Esophagus squamous epithelium (tissue), 5 donors: ENCODE data around the gene USH1G. TPM values are rescaled to one million over a fixed set of nuclear protein-coding genes. Genes with fewer than 3 reads are reported as not detected.
"Not testable (repeated sequence)": the region's sequence is repeated elsewhere in the genome, so short reads cannot be mapped to it uniquely, and the experiment has no call there.

Experiments used
- DNase-seq: peaks from one replicate; lab custom pipeline; 2025; lab: John Stamatoyannopoulos, UW
- H3K27ac ChIP-seq, 4 donors: fragments of 200-600 bp; sonication (generic); one replicate each; pipeline ENCODE4 v1.5.1; 2016 to 2019; ENCODE audit warnings: mild to moderate bottlenecking in 1 of 4
- H3K27me3 ChIP-seq, 4 donors: fragments of 200-600 bp; sonication (generic); 1 replicate in 3 of 4; 2 replicates in 1 of 4; pipeline versions ENCODE4 v1.5.1 to v1.6.0; 2017 to 2021; ENCODE audit warnings: antibody characterized with exemption in 1 of 4
- H3K36me3 ChIP-seq, 3 donors: fragments of 200-600 bp; sonication (generic); one replicate each; pipeline ENCODE4 v1.5.1; 2016 to 2019
- H3K4me1 ChIP-seq, 3 donors: fragments of 200-600 bp; sonication (generic); one replicate each; pipeline ENCODE4 v1.5.1; 2017 to 2019
- H3K4me3 ChIP-seq, 4 donors: fragments of 200-600 bp; sonication (generic); 1 replicate in 3 of 4; 2 replicates in 1 of 4; pipeline ENCODE4 v1.5.1; 2016 to 2019; ENCODE audit warnings: mild to moderate bottlenecking in 2 of 4, moderate library complexity in 1 of 4
- H3K9me3 ChIP-seq, 3 donors: fragments of 200-600 bp; sonication (generic); one replicate each; pipeline ENCODE4 v1.5.1; 2016 to 2019
- POLR2A ChIP-seq, 4 donors: fragments of 450-650 bp; IDR thresholded peaks; one replicate each; pipeline ENCODE4 v1.6.1; 2017; ENCODE audit warnings: antibody characterized with exemption in 4 of 4, mild to moderate bottlenecking in 4 of 4, moderate library complexity in 3 of 4
- WGBS, 2 donors: methylation state at CpG; one replicate each; pipeline ENCODE4 v1.1.5; 2018; 5-methylcytosine and 5-hydroxymethylcytosine counted together
- intact Hi-C: fragments of 100-400 bp; cut with DNase I; formaldehyde crosslinking; loops from one replicate; pipeline ENCODE4 v1.15.0; 2022
- total RNA-seq, 4 donors: library from RNA; depleted of rRNA; stranded (reverse); fragments of >200 nt; gene quantifications; one replicate each; pipeline ENCODE4 v1.1.0, GENCODE V29; 2016
- TF ChIP-seq, protein P1 (sequence below), 6 experiments: fragments of 450-650 bp in 4 of 6; fragments of 200-600 bp in 2 of 6; sonication (generic) in 2 of 6; IDR thresholded peaks; one replicate each; pipeline ENCODE4 v1.5.1; 2016 to 2019; ENCODE audit warnings: antibody characterized with exemption in 6 of 6, mild to moderate bottlenecking in 4 of 6, moderate library complexity in 4 of 6
- donor health status: DM: yes; HTN: yes; CAD: no.

USH1G gene
- total RNA-seq, 4 donors from 2014 or later = 2.9 to 12.1 (median 6.7) TPM

DNA sequence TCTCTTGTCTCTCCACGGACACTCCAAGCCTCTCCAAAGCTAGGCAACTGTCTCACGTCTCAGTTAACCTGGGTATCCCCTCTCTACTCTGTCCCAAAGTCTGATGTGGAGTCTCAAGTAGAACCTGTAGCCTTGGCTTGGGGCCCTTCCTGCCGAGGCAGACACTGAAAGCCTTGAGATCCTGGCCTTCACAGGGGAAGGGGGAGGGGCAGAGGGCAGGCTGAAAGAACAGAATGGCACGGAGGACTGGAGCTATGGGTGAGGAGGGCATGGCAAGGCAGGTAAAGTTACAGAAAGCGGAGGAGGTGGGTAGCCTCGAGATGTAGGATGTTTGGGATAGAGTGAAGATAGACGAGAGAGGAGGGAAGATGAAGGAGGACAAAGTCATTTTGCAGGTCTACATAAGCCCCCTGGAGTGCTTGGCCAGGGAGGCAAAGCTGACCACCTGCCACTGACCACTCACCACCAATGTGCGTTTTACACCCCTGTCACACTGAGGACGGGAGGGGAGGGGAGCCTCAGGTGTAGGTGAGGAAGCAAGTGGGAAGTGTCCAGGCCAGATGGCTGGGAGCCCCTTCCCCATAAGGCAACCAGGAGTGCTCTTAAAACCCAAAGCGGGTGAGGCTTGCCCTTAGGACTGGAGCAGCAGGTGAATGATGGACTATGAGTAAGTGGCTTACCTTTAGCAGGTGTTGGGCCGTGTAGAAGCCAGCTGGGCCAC lies 51.5 kb downstream of the USH1G start:
- 79 to 82% methylated on average over 10 of the region's 11 CpGs for WGBS, 2 donors
- intact Hi-C loops = no loop called here
- peak overlapping the region in 2 of 4 donors; percentile 65 to 79 for H3K4me3 ChIP-seq

DNA sequence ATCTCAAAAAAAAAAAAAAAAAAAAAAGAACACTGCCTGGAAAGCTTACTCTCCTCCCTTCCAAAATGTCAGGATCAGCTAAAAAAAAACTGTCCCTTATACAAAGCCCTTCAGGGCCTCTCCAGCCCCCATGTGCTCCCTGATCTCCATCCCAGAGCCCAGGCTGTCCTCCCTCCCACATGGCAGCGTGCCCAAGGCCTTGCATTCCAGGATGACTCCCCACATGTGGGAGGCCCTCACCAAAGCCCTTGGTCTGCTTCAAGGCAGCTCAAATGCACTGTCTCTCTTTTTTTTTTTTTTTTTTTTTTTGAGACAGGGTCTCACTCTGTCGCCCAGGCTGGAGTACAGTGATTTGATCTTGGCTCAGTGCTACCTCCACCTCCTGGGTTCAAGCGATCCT lies 52.5 kb downstream of the USH1G start:
- Histone ChIP-seq H3K9me3 (no peaks in the 10 kb centered on the region), H3K27ac (no peak overlapping the region), H3K27me3 (no peaks in the 10 kb centered on the region), H3K4me1 (peaks cover 7 to 28% (median 18%) of the 10 kb centered on the region in 3 donors), H3K4me3 (no peak overlapping the region), H3K36me3 (peaks cover 0 to 12% (median 0%) of the 10 kb centered on the region in 3 donors)
- WGBS, 2 donors = 73 to 75% methylated on average over 2 to 3 of the region's 3 CpGs
- DNase-seq = no peak
- intact Hi-C loops = no loop called here
- TF ChIP-seq, protein P1, sequence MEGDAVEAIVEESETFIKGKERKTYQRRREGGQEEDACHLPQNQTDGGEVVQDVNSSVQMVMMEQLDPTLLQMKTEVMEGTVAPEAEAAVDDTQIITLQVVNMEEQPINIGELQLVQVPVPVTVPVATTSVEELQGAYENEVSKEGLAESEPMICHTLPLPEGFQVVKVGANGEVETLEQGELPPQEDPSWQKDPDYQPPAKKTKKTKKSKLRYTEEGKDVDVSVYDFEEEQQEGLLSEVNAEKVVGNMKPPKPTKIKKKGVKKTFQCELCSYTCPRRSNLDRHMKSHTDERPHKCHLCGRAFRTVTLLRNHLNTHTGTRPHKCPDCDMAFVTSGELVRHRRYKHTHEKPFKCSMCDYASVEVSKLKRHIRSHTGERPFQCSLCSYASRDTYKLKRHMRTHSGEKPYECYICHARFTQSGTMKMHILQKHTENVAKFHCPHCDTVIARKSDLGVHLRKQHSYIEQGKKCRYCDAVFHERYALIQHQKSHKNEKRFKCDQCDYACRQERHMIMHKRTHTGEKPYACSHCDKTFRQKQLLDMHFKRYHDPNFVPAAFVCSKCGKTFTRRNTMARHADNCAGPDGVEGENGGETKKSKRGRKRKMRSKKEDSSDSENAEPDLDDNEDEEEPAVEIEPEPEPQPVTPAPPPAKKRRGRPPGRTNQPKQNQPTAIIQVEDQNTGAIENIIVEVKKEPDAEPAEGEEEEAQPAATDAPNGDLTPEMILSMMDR (IDR thresholded peaks at IDR 0.05) = no peak
- TF ChIP-seq POLR2A (IDR thresholded peaks at IDR 0.05) = no peak

More for the DNA sequence above, 51.5 kb downstream of the USH1G start:
- peaks cover 0 to 5% (median 0%) of the 10 kb centered on the region in 3 donors for H3K36me3 ChIP-seq
- H3K27me3 ChIP-seq = no peaks in the 10 kb centered on the region
- no peak for DNase-seq
- peaks cover 7 to 28% (median 18%) of the 10 kb centered on the region in 3 donors for H3K4me1 ChIP-seq
- no peak overlapping the region for H3K27ac ChIP-seq
- H3K9me3 ChIP-seq = no peaks in the 10 kb centered on the region
- TF ChIP-seq, protein P1 (IDR thresholded peaks at IDR 0.05) = no peak
- TF ChIP-seq POLR2A (IDR thresholded peaks at IDR 0.05) = no peak

DNA sequence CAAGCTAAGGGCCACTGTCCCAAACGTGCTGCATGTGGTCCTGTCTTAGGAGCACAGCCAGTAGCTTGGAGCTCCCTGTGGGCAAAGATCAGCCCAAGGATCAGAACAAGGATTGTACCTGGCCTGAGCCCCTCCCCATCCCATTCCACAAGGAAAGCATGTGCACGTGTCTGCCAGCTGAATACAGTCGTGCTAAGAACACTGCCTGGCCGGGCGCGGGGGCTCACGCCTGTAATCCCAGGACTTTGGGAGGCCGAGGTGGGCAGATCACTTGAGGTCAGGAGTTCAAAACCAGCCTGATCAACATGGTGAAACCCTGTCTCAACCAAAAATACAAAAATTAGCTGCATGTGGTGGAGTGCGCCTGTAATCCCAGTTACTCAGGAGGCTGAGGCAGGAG lies 53.0 kb downstream of the USH1G start:
- H3K9me3 ChIP-seq, H3K27ac ChIP-seq, intact Hi-C loops, DNase-seq, H3K27me3 ChIP-seq, H3K4me3 ChIP-seq: not testable (repeated sequence)
- Histone ChIP-seq H3K36me3 (peaks cover 0 to 12% (median 0%) of the 10 kb centered on the region in 3 donors), H3K4me1 (peaks cover 7 to 28% (median 18%) of the 10 kb centered on the region in 3 donors)
- no CpG with 5 or more reads among the region's 9 CpGs for WGBS, 2 donors

DNA sequence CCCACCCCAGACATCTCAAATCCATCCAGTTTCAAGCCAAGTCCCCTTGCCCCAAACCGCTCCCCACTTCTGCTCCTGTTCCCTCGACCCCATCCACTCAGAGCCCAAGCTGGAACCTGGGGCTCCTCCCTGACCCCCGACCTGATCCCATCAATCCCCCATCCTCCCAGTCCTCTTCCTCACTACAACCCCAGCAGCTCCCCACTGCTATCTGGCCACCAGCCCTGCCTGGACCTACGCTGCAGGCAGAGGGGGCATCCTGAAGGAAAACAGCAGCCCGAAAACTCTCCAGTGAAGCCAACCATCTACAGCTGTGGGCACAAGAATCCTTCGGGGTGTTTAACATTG lies 54.2 kb downstream of the USH1G start:
- peaks cover 7 to 28% (median 17%) of the 10 kb centered on the region in 3 donors for H3K4me1 ChIP-seq
- H3K9me3 ChIP-seq = no peaks in the 10 kb centered on the region
- no peak overlapping the region for H3K4me3 ChIP-seq
- WGBS, 2 donors = 79 to 84% methylated on average over 5 to 6 of the region's 6 CpGs
- H3K27me3 ChIP-seq = no peaks in the 10 kb centered on the region
- DNase-seq = no peak
- intact Hi-C loops = no loop called here
- no peak overlapping the region for H3K27ac ChIP-seq
- peaks cover 0 to 20% (median 0%) of the 10 kb centered on the region in 3 donors for H3K36me3 ChIP-seq
- TF ChIP-seq POLR2A (IDR thresholded peaks at IDR 0.05) = no peak
- TF ChIP-seq, protein P1 (IDR thresholded peaks at IDR 0.05) = no peak

DNA sequence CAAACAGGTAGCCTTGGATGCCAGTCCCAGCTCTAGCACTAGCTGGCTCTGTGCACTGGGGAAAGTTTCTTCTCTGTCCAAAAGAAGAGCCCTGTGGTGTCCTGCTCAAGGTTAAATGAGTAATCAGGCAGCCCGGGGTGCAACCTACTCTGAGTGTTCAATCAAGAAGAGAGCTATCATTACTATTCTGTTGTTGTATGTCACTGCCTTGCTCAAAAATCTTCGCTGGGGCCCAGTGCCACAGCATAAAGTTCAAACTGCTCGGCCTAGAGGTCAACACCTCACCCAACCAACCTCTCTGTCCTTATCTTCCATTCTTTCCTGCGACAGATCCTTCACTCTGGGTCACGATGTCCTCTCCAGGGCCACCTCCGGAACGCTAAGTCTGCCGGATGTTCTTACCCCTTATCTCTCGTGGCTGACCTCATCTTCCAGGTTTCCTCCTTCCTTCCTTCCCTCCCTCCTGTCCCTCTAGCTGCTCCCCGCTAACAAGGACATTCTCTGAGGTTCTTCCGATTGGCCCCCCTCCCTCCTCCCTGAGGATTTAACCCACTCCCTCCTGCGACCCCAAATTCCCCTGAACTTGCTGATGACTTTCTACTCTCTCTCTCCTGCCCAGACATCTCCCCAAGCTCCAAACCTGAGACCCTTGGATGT lies 54.7 kb downstream of the USH1G start:
- no peak for TF ChIP-seq POLR2A (IDR thresholded peaks at IDR 0.05)
- TF ChIP-seq, protein P1 (IDR thresholded peaks at IDR 0.05) = no peak
- DNase-seq = no peak
- intact Hi-C loops = no loop called here
- peaks cover 7 to 24% (median 15%) of the 10 kb centered on the region in 3 donors for H3K4me1 ChIP-seq
- H3K27me3 ChIP-seq = peaks cover 0 to 1% (median 0%) of the 10 kb centered on the region in 4 donors
- H3K4me3 ChIP-seq = no peak overlapping the region
- WGBS, 2 donors = 81 to 82% methylated on average over 11 to 12 of the region's 12 CpGs
- H3K36me3 ChIP-seq = peaks cover 0 to 25% (median 0%) of the 10 kb centered on the region in 3 donors
- no peak overlapping the region for H3K27ac ChIP-seq
- H3K9me3 ChIP-seq = no peaks in the 10 kb centered on the region
